ENCODE measurements around the gene ZDHHC4. TPM values are rescaled to one million over a fixed set of nuclear protein-coding genes. Genes with fewer than 3 reads are reported as not detected.
"Not testable (repeated sequence)": the region's sequence is repeated elsewhere in the genome, so short reads cannot be mapped to it uniquely, and the experiment has no call there.

The ZDHHC4 gene
- total RNA-seq, 2 experiments from 2014 or later, result 31.4 to 40.2 TPM

- Mint-ChIP-seq H3K9me3 (no peaks in the 10 kb centered on the region), H3K4me1 (peaks cover 17% of the 10 kb centered on the region), H3K36me3 (peaks cover 10% of the 10 kb centered on the region), H3K27ac (no peak overlapping the region), H3K4me3 (no peak overlapping the region), H3K27me3 (no peaks in the 10 kb centered on the region)
- no peak for DNase-seq
Measured at GRCh38 chr7:6634021-6634420, 56.8 kb downstream of the ZDHHC4 start.

- H3K36me3 Mint-ChIP-seq, result peaks cover 19% of the 10 kb centered on the region
- not testable (repeated sequence) for H3K9me3 Mint-ChIP-seq, DNase-seq, H3K27me3 Mint-ChIP-seq, H3K4me3 Mint-ChIP-seq
- H3K27ac Mint-ChIP-seq, result peak overlapping the region; percentile 5
- H3K4me1 Mint-ChIP-seq, result peaks cover 26% of the 10 kb centered on the region
Measured at GRCh38 chr7:6634971-6635370, 57.7 kb downstream of the ZDHHC4 start.

DNA sequence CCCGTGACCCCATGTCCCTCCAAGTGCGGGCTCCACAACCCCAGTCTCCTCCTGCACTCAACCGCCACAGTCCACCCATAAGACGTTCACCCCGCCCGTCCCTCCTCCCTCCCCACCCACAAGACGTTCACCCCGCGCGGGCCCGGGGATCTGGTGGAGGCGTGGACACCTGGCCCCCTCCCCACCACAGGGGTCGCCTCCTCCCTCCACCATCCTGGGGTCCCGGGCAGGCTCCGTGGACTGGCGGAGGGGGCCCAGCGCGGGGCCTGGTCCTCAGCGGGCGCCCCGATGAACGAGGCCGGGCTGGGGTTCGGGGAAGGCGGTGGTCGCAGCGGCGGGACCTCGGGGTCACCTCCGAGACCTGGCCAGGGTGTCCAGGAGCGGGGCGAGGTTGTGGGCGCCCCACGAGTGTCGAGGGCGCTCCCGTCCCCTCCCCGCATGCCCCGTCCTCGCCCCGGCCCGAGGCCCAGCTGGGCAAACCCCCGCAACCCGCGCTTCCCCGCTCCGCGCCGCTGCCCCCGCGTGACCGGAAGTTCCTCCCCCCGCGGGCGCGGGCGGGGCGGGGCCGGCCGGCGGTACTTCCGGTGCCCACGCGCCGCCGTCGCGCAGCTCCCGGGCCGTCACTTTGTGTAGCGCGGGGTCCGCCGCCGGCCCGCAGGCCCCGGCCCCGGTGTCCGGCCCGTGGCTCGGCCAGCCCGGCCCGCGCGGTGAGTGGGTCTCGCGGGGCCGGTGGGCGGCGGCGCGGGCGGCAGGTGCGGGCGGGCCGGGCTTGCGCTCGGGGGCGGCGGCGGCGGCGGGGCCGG lies 59.7 kb downstream of the ZDHHC4 start, which contains the start of gene ZNF316:
Gene ZNF316 (plus strand): TSS at position 578 of the 803 bp plus-strand sequence. CDS start 5,092 bp downstream, outside the sequence.
- Mint-ChIP-seq H3K9me3 (peaks cover 2% of the 10 kb centered on the region), H3K4me1 (peaks cover 29% of the 10 kb centered on the region), H3K27me3 (no peaks in the 10 kb centered on the region), H3K4me3 (peak within 1 kb of the TSS; percentile 88), H3K36me3 (peaks cover 30% of the 10 kb centered on the region), H3K27ac (peak within 1 kb of the TSS; percentile 91)
- peak; percentile 67 for DNase-seq

DNA sequence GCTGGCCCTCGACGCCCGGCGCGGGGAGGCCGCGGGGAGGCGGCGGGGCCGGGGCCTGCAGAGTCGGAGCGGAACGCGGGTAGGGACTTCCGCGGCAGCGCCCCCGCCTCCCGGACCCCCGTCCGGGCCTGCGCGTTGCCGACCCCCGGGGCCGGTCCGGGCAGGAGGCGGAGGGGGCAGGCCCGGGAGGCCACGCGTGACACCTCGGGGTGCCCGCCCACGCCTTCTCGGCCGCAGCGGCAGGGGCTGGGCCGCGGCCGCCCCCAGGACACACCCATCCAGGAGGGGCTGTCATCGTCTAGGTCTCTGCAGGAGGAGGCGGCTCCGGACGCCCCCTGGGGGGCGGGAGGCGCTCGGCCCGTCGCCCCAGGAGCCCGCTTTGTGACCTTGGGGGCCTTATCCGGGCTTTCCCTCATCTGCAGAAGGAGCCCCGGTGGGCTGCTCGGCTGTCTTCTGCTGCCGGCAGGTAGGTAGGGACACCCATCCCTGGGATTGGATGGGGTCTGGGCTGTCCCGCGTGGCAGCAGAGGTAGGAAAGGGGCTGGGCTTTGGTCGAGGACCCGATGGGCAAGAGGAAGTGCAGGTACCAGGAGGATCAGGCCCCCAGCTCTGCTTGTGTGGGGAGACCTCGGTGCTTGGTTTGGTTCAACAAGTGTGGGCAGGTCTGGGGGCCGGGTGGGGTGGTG lies 60.4 kb downstream of the ZDHHC4 start:
- H3K36me3 Mint-ChIP-seq, result peaks cover 35% of the 10 kb centered on the region
- peaks cover 29% of the 10 kb centered on the region for H3K4me1 Mint-ChIP-seq

More for the DNA sequence above, 60.4 kb downstream of the ZDHHC4 start:
- H3K27ac Mint-ChIP-seq, result peak overlapping the region; percentile 91
- H3K27me3 Mint-ChIP-seq, result no peaks in the 10 kb centered on the region
- H3K4me3 Mint-ChIP-seq, result peak overlapping the region; percentile 88
- peaks cover 2% of the 10 kb centered on the region for H3K9me3 Mint-ChIP-seq
- peak; percentile 82 for DNase-seq

Other genes with a start within 250 kb of the ZDHHC4 start
- 10 to 100 TPM; 13.7 to 15.5 TPM for gene FAM220A, start 228.5 kb upstream of the ZDHHC4 start, total RNA-seq
- 100 to 1,000 TPM; 203 TPM for gene RAC1, start 202.9 kb upstream of the ZDHHC4 start, total RNA-seq
- gene DAGLB, start 129.5 kb upstream of the ZDHHC4 start, total RNA-seq, result 10 to 100 TPM; 15.7 to 17.1 TPM
- gene KDELR2, start 93.3 kb upstream of the ZDHHC4 start, total RNA-seq, result 10 to 100 TPM; 63.0 to 67.3 TPM
- gene GRID2IP, start 26.0 kb upstream of the ZDHHC4 start, total RNA-seq, result under 1 TPM in 1 of 2 experiments, not detected in 1; 0.06 TPM
- 10 to 100 TPM; 31.9 to 35.0 TPM for gene INTS15, start 12.6 kb downstream of the ZDHHC4 start, total RNA-seq
- 1 to 10 TPM; 2.2 TPM for gene ZNF853, start 38.2 kb downstream of the ZDHHC4 start, total RNA-seq
- gene ZNF316, start 59.9 kb downstream of the ZDHHC4 start, total RNA-seq, result 10 to 100 TPM; 17.2 to 19.0 TPM
- 10 to 100 TPM; 17.2 to 18.2 TPM for gene ZNF12, start 129.5 kb downstream of the ZDHHC4 start, total RNA-seq
- gene RSPH10B2, start 176.6 kb downstream of the ZDHHC4 start, total RNA-seq, result under 1 TPM in 1 of 2 experiments, not detected in 1; 0.32 TPM
- 10 to 100 TPM; 47.3 to 55.8 TPM for gene CCZ1B, start 248.8 kb downstream of the ZDHHC4 start, total RNA-seq